HCT116 (cell line): ENCODE data around the gene IL12B.

Source experiments
- EZH2 ChIP-seq: fragments of 200-600 bp; sonication (generic); IDR thresholded peaks from 2 replicates; pipeline ENCODE4 v1.6.1; 2017; ENCODE audit warnings: antibody characterized with exemption, mixed run types
- TF ChIP-seq, protein P1 (sequence below), 3 experiments: fragments of 200-600 bp in 1 of 3; sonication (generic) in 1 of 3; IDR thresholded peaks in 2 of 3; conservative IDR thresholded peaks in 1 of 3; 2 replicates each; pipeline ENCODE4 v1.5.1; 2012 to 2017; ENCODE audit warnings: low read depth in 2 of 3, low read length in 2 of 3, antibody characterized with exemption in 1 of 3, borderline replicate concordance in 1 of 3, control low read depth in 1 of 3, mild to moderate bottlenecking in 1 of 3, mixed read lengths in 1 of 3, mixed run types in 1 of 3, moderate library complexity in 1 of 3; ENCODE audit not compliant: insufficient read depth in 1 of 3
- TF ChIP-seq, protein P2 (sequence below): IDR thresholded peaks from 2 replicates; pipeline ENCODE4 v1.6.1; 2012

DNA sequence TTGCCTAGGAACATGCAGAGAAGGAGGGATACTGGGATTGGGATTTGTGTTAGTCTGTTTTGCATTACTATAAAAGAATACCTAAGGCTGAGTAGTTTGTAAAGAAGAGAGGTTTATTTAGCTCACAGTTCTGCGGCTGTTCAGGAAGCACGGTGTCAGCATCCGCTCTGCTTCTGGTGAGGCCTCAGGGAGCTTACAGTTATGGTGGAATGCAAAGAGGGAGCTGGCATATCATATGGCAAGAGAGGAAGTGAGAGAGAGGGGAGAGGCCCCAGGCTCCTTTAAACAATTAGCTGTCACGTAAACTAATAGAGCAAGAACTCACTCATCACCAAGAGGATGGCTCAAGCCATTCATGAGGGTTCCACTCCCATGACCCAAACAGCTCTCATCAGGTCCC lies 27.0 kb downstream of the IL12B start:
- TF ChIP-seq, protein P1, sequence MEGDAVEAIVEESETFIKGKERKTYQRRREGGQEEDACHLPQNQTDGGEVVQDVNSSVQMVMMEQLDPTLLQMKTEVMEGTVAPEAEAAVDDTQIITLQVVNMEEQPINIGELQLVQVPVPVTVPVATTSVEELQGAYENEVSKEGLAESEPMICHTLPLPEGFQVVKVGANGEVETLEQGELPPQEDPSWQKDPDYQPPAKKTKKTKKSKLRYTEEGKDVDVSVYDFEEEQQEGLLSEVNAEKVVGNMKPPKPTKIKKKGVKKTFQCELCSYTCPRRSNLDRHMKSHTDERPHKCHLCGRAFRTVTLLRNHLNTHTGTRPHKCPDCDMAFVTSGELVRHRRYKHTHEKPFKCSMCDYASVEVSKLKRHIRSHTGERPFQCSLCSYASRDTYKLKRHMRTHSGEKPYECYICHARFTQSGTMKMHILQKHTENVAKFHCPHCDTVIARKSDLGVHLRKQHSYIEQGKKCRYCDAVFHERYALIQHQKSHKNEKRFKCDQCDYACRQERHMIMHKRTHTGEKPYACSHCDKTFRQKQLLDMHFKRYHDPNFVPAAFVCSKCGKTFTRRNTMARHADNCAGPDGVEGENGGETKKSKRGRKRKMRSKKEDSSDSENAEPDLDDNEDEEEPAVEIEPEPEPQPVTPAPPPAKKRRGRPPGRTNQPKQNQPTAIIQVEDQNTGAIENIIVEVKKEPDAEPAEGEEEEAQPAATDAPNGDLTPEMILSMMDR (IDR thresholded peaks at IDR 0.05 in 2 of 3, conservative IDR thresholded peaks at IDR 0.05 in 1 of 3; ENCODE audit: borderline replicate concordance in 1 of 3, insufficient read depth in 1 of 3, low read depth in 2 of 3, low read length in 2 of 3) = no peak
- TF ChIP-seq, protein P2, sequence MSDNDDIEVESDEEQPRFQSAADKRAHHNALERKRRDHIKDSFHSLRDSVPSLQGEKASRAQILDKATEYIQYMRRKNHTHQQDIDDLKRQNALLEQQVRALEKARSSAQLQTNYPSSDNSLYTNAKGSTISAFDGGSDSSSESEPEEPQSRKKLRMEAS = no peak
- TF ChIP-seq EZH2 = no peak
